AG09309 (cell line): ENCODE results near the gene TSPAN12.
"Not testable (repeated sequence)": the region's sequence is repeated elsewhere in the genome, so short reads cannot be mapped to it uniquely, and the experiment has no call there.

ENCODE experiments used
- DNase-seq: peaks from one replicate; pipeline ENCODE4 v3.0.0-alpha.2; 2010; ENCODE audit warnings: low read depth
- H3K4me3 ChIP-seq: 2 replicates; pipeline ENCODE4 v1.5.1; 2011; ENCODE audit warnings: mild to moderate bottlenecking, low read depth, low read length, moderate library complexity; ENCODE audit not compliant: control insufficient read depth
- CTCF ChIP-seq: IDR thresholded peaks from 2 replicates; pipeline ENCODE4 v1.5.1; 2011; ENCODE audit warnings: mild to moderate bottlenecking, low read depth, low read length, inconsistent platforms; ENCODE audit not compliant: insufficient read depth, control insufficient read depth; ENCODE audit errors: missing control alignments

TSPAN12 gene

GRCh38 chr7:120783721-120784120 lies 74.2 kb downstream of the TSPAN12 start:
- DNase-seq = no peak
- no peak for TF ChIP-seq CTCF
- no peak overlapping the region for H3K4me3 ChIP-seq

- TF ChIP-seq CTCF = no peak
- DNase-seq = no peak
- no peak overlapping the region for H3K4me3 ChIP-seq
Measured at GRCh38 chr7:120783273-120783672, 74.7 kb downstream of the TSPAN12 start.

- DNase-seq, H3K4me3 ChIP-seq: not testable (repeated sequence)
Measured at GRCh38 chr7:120781924-120782323, 76.0 kb downstream of the TSPAN12 start.

GRCh38 chr7:120780938-120781337 lies 77.0 kb downstream of the TSPAN12 start:
- no peak for DNase-seq
- TF ChIP-seq CTCF = no peak
- no peak overlapping the region for H3K4me3 ChIP-seq

GRCh38 chr7:120780451-120780850 lies 77.5 kb downstream of the TSPAN12 start:
- DNase-seq, H3K4me3 ChIP-seq: not testable (repeated sequence)

GRCh38 chr7:120779078-120779477 lies 78.9 kb downstream of the TSPAN12 start:
- H3K4me3 ChIP-seq, DNase-seq: not testable (repeated sequence)

- no peak for TF ChIP-seq CTCF
Measured at GRCh38 chr7:120775755-120776154, 82.2 kb downstream of the TSPAN12 start.

GRCh38 chr7:120774481-120774880 lies 83.5 kb downstream of the TSPAN12 start:
- H3K4me3 ChIP-seq = no peak overlapping the region
- TF ChIP-seq CTCF = no peak
- DNase-seq = no peak

More at GRCh38 chr7:120775755-120776154, 82.2 kb downstream of the TSPAN12 start:
- no peak for DNase-seq
- no peak overlapping the region for H3K4me3 ChIP-seq
